Progenitor cell of endocrine pancreas (in vitro differentiated cells): ENCODE data around the gene HAPLN2. TPM values are rescaled to one million over a fixed set of nuclear protein-coding genes. Genes with fewer than 3 reads are reported as not detected.

Source experiments
- DNase-seq: peaks from one replicate; pipeline ENCODE4 v3.0.0; 2021; ENCODE audit warnings: low spot score; ENCODE audit not compliant: unreplicated experiment
- H3K27ac Mint-ChIP-seq: 2 replicates; pipeline ENCODE4 v1.8.0; 2021; ENCODE audit warnings: mild to moderate bottlenecking, moderate library complexity, mixed read lengths
- H3K27me3 Mint-ChIP-seq: 2 replicates; pipeline ENCODE4 v1.8.0; 2021; ENCODE audit warnings: mixed read lengths
- H3K36me3 Mint-ChIP-seq: 2 replicates; pipeline ENCODE4 v1.8.0; 2022; ENCODE audit warnings: mixed read lengths; ENCODE audit not compliant: insufficient read depth
- H3K4me1 Mint-ChIP-seq: 2 replicates; pipeline ENCODE4 v1.8.0; 2021; ENCODE audit warnings: low read depth, mixed read lengths
- H3K4me3 Mint-ChIP-seq: 2 replicates; pipeline ENCODE4 v1.8.0; 2021; ENCODE audit warnings: low read depth, mild to moderate bottlenecking, moderate library complexity, mixed read lengths
- H3K9me3 Mint-ChIP-seq: 2 replicates; pipeline ENCODE4 v1.8.0; 2021; ENCODE audit warnings: low read depth, mixed read lengths
- CTCF ChIP-seq: fragments of 200-600 bp; sonication (generic); IDR thresholded peaks from one replicate; pipeline ENCODE4 v1.5.0; 2021; ENCODE audit warnings: antibody characterized with exemption, mild to moderate bottlenecking; ENCODE audit not compliant: unreplicated experiment
- total RNA-seq: library from RNA; stranded (reverse); gene quantifications from 2 replicates; pipeline ENCODE4 v1.2.1, GENCODE V29; 2021

The HAPLN2 gene
- total RNA-seq, 1 donor from 2014 or later, result 0.38 TPM

- no peak overlapping the region for H3K27ac Mint-ChIP-seq
- H3K36me3 Mint-ChIP-seq, result no peaks in the 10 kb centered on the region
- no peak for DNase-seq
- peaks cover 21% of the 10 kb centered on the region for H3K4me1 Mint-ChIP-seq
- no peak overlapping the region for H3K4me3 Mint-ChIP-seq
- no peaks in the 10 kb centered on the region for H3K9me3 Mint-ChIP-seq
- no peak for TF ChIP-seq CTCF
- H3K27me3 Mint-ChIP-seq, result peaks cover 62% of the 10 kb centered on the region
Observed at GRCh38 chr1:156658496-156658895, 39.3 kb downstream of the HAPLN2 start.

DNA sequence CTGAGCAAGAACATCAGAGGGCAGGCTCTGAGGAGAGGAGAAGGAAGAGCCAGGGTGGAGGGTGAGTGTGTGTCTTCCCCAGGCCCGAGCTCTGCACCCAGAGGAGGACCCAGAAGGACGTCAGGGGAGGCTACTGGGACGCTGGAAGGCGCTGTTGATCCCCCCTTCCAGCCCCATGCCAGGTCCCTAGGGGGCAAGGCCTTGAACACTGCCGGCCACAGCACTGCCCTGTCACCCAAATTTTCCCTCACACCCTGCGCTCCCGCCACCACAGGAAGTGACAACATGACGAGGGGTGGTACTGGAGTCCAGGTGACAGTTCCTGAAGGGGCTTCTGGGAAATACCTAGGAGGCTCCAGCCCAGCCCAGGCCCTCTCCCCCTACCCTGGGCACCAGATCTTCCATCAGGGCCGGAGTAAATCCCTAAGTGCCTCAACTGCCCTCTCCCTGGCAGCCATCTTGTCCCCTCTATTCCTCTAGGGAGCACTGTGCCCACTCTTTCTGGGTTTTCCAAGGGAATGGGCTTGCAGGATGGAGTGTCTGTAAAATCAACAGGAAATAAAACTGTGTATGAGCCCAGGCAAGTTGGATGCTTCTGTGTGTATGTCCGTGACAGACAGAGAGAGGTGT lies 39.8 kb downstream of the HAPLN2 start:
- DNase-seq, result no peak
- peaks cover 23% of the 10 kb centered on the region for H3K4me1 Mint-ChIP-seq
- no peaks in the 10 kb centered on the region for H3K9me3 Mint-ChIP-seq
- no peaks in the 10 kb centered on the region for H3K36me3 Mint-ChIP-seq
- no peak for TF ChIP-seq CTCF
- no peak overlapping the region for H3K4me3 Mint-ChIP-seq
- H3K27ac Mint-ChIP-seq, result no peak overlapping the region
- H3K27me3 Mint-ChIP-seq, result peaks cover 56% of the 10 kb centered on the region

DNA sequence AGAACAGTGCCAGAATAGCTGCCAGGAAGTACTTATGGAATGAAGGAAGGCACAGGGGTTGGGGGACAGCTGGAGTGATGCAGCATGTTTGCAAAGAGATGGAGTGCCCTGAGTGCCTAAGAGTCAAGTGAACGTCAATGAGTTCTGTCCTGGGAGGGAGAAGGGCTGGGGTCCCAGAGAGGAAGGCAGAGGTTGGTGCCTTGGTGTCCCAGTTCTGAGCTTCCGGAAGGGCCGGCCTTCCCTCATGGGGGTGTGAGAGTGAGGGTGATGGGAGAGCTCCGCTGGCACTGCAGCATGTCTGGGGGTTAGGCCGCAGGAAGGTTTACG lies 40.4 kb downstream of the HAPLN2 start:
- Mint-ChIP-seq H3K27ac (no peak overlapping the region), H3K4me1 (peaks cover 26% of the 10 kb centered on the region)
- DNase-seq, result no peak

GRCh38 chr1:156659988-156660751 lies 41.0 kb downstream of the HAPLN2 start:
- Mint-ChIP-seq H3K36me3 (no peaks in the 10 kb centered on the region), H3K27me3 (peaks cover 45% of the 10 kb centered on the region), H3K4me3 (no peak overlapping the region)

More for the DNA sequence above, 40.4 kb downstream of the HAPLN2 start:
- Mint-ChIP-seq H3K36me3 (no peaks in the 10 kb centered on the region), H3K4me3 (no peak overlapping the region), H3K27me3 (peaks cover 50% of the 10 kb centered on the region), H3K9me3 (no peaks in the 10 kb centered on the region)
- TF ChIP-seq CTCF, result no peak

GRCh38 chr1:156660752-156661112 lies 41.5 kb downstream of the HAPLN2 start:
- peaks cover 43% of the 10 kb centered on the region for H3K27me3 Mint-ChIP-seq
- DNase-seq, result no peak
- H3K36me3 Mint-ChIP-seq, result no peaks in the 10 kb centered on the region
- H3K27ac Mint-ChIP-seq, result peak overlapping the region; percentile 76
- no peak for TF ChIP-seq CTCF
- peaks cover 35% of the 10 kb centered on the region for H3K4me1 Mint-ChIP-seq
- H3K9me3 Mint-ChIP-seq, result no peaks in the 10 kb centered on the region
- H3K4me3 Mint-ChIP-seq, result no peak overlapping the region

More at GRCh38 chr1:156659988-156660751, 41.0 kb downstream of the HAPLN2 start:
- DNase-seq, result peak; percentile 99
- Mint-ChIP-seq H3K4me1 (peaks cover 29% of the 10 kb centered on the region), H3K27ac (peak overlapping the region; percentile 87), H3K9me3 (no peaks in the 10 kb centered on the region)
- TF ChIP-seq CTCF, result peak; percentile 98
